Measurements from ENCODE around the gene MUC15. TPM values are rescaled to one million over a fixed set of nuclear protein-coding genes. Genes with fewer than 3 reads are reported as not detected.

The MUC15 gene
- total RNA-seq, 1 donor from 2014 or later = not detected

Other genes starting within 250 kb of the MUC15 start
- not detected in 2 replicates for gene ANO3, start 240.1 kb downstream of the MUC15 start, total RNA-seq
- not detected in 2 replicates for gene SLC5A12, start 149.8 kb upstream of the MUC15 start, total RNA-seq